Astrocyte of the spinal cord (primary cell): ENCODE results near the gene SH2D4B.

Source experiments
- DNase-seq: peaks from one replicate; pipeline ENCODE4 v3.0.0; 2011; ENCODE audit warnings: low read depth, low spot score
- H3K4me3 ChIP-seq: 2 replicates; pipeline ENCODE4 v1.5.1; 2011; ENCODE audit warnings: low read depth, mild to moderate bottlenecking, low read length, moderate library complexity
- CTCF ChIP-seq: IDR thresholded peaks from 2 replicates; pipeline ENCODE4 v1.5.1; 2012; ENCODE audit warnings: low read depth, mild to moderate bottlenecking, low read length, inconsistent platforms
- in situ Hi-C: cut with HindIII; loops from 2 replicates; pipeline ENCODE4 v1.10.0; 2017; ENCODE audit warnings: low sequenced_read_pairs

The SH2D4B gene

DNA sequence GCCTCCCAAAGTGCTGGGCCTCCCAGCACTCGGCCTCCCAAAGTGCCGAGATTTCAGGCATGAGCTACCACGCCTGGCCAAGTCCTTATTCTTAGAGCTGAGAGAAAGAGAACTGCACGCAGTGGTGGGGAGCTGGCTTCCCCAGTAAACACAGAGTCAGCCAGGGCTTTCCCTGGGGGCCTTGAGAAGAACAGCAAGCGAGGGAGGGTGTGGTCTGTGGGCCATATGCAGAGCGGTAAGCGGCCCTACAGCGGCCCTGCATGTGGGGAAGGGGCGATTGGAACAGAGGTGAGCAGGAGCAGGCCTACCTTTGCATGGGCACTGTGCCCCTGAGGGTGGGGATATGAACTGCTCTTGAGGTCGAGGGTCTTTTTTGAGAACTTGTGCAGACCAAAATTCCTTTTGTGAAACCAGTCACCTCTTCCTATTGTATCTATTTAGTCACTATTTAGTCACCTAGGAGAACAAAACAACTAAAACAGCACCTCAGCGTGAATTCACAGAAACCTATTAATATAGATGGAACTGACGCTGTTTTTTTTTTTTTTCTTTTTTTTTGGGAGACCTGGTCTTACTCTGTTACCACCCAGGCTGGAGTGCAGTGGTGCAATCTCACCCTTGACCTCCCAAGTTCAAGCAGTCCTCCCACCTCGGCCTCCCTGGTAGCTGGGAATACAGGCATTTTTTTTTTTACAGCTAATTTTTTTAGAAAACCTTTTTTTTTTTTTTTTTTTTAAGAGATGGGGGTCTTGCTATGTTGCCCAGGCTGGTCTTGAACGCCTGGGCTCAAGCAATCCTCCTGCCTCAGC is 36.9 kb upstream of the SH2D4B start:
- DNase-seq = peak; percentile 41
- TF ChIP-seq CTCF = no peak
- in situ Hi-C loops = no loop called here
- no peak overlapping the region for H3K4me3 ChIP-seq

GRCh38 chr10:80501381-80501912 is 36.3 kb upstream of the SH2D4B start:
- H3K4me3 ChIP-seq = no peak overlapping the region
- in situ Hi-C loops = no loop called here
- no peak for DNase-seq
- TF ChIP-seq CTCF = no peak

DNA sequence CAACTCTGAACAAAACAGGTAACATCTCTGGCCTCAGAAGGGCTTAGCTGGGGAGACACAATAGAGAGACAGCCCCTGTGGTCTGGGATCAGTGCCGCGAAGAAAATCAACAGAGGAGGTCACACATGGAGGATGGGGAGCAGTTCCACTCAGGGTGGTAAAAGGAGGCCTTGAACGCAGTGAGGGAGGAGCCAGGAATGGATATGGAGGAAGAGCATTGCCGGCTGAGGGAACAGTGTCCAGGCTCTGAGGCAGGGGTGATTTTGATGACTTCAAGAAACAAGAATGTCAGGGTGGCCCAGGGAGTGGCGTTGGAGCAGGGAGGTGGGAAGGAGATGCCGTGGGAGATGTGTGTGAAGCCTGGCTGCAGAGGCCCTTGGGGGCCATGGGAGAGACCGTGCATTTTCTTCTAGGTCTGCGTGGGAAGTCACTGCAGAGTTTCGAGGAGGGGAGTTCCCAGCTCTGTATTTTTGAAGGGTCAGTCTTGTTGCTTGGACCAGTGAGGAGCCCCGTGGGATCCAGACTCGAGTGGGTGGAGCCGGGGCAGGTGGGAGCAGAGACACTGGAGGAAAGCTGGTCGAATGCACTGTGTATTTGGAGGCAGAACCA is 35.7 kb upstream of the SH2D4B start:
- TF ChIP-seq CTCF = no peak
- no peak for DNase-seq
- in situ Hi-C loops = no loop called here
- H3K4me3 ChIP-seq = no peak overlapping the region

- in situ Hi-C loops = no loop called here
- H3K4me3 ChIP-seq = no peak overlapping the region
- TF ChIP-seq CTCF = no peak
- no peak for DNase-seq
Measured at GRCh38 chr10:80502621-80503583, 34.8 kb upstream of the SH2D4B start.

GRCh38 chr10:80503584-80504157 is 34.0 kb upstream of the SH2D4B start:
- in situ Hi-C loops = no loop called here

More at GRCh38 chr10:80503584-80504157, 34.0 kb upstream of the SH2D4B start:
- no peak for DNase-seq
- no peak for TF ChIP-seq CTCF
- H3K4me3 ChIP-seq = no peak overlapping the region
